T-cell (primary cell): ENCODE results near the gene UBR3. TPM values are rescaled to one million over a fixed set of nuclear protein-coding genes. Genes with fewer than 3 reads are reported as not detected.
"Not testable (repeated sequence)": the region's sequence is repeated elsewhere in the genome, so short reads cannot be mapped to it uniquely, and the experiment has no call there.

ENCODE experiments used
- ATAC-seq, 4 experiments: fragments of 200-7000 bp in 3 of 4; fragments of 150-1000 bp in 1 of 4; cut with Tn5 transposase; replicated peaks in 1 of 4; 1 replicate in 3 of 4; 2 replicates in 1 of 4; pipeline ENCODE4 v1.10.0; 2021; ENCODE audit warnings: moderate library complexity in 3 of 4, mild to moderate bottlenecking in 2 of 4, moderate number of reproducible peaks in 1 of 4
- CTCF ChIA-PET, 2 donors: fragments of 300-600 bp; sonication (Branson Sonifier 250); formaldehyde crosslinking; loops; one replicate each; lab custom pipeline; 2022; ENCODE audit warnings: antibody characterized with exemption in 2 of 2; lab: Charles Lee
- POLR2A ChIA-PET, 2 donors: fragments of 300-600 bp; sonication (Branson Sonifier 250); formaldehyde crosslinking; loops; one replicate each; lab custom pipeline; 2022; ENCODE audit warnings: antibody characterized with exemption in 2 of 2; lab: Charles Lee
- DNase-seq, 35 experiments: peaks; one replicate each; pipeline versions ENCODE4 v3.0.0 to v3.0.0-alpha.2; 2013 to 2023
- H3K27ac ChIP-seq: one replicate; pipeline ENCODE4 v1.5.1; 2013; ENCODE audit warnings: low read length
- H3K27me3 ChIP-seq, 2 experiments: replicated peaks in 1 of 2; 1 replicate in 1 of 2; 2 replicates in 1 of 2; pipeline versions ENCODE4 v1.6.1 to v1.7.0; 2013; ENCODE audit warnings: low read length in 1 of 2, mixed read lengths in 1 of 2; ENCODE audit not compliant: control insufficient read depth in 2 of 2, insufficient read depth in 2 of 2; ENCODE audit errors: extremely low read depth in 1 of 2
- H3K36me3 ChIP-seq, 2 donors: 1 replicate in 1 of 2; 2 replicates in 1 of 2; pipeline versions ENCODE4 v1.6.1 to v1.7.0; 2013; ENCODE audit warnings: low read length in 1 of 2; ENCODE audit not compliant: control insufficient read depth in 2 of 2, insufficient read depth in 1 of 2; ENCODE audit errors: extremely low read depth in 1 of 2
- H3K4me1 ChIP-seq, 2 experiments: 1 replicate in 1 of 2; 2 replicates in 1 of 2; pipeline versions ENCODE4 v1.6.1 to v1.7.0; 2013; ENCODE audit warnings: low read length in 2 of 2, mixed read lengths in 1 of 2; ENCODE audit not compliant: insufficient read depth in 2 of 2, control insufficient read depth in 1 of 2; ENCODE audit errors: extremely low read depth in 1 of 2
- H3K4me3 ChIP-seq, 2 donors: 1 replicate in 1 of 2; 2 replicates in 1 of 2; pipeline versions ENCODE4 v1.5.1 to v1.7.0; 2013; ENCODE audit warnings: mild to moderate bottlenecking in 2 of 2, low read length in 1 of 2, moderate library complexity in 1 of 2; ENCODE audit not compliant: control insufficient read depth in 1 of 2; ENCODE audit errors: extremely low read depth in 1 of 2
- H3K9me3 ChIP-seq: 2 replicates; pipeline ENCODE4 v1.7.0; 2013
- H3K27ac Mint-ChIP-seq, 2 donors: one replicate each; pipeline ENCODE4 v1.8.0; 2020 to 2021; ENCODE audit warnings: mild to moderate bottlenecking in 2 of 2, mixed read lengths in 2 of 2
- H3K27me3 Mint-ChIP-seq, 2 donors: one replicate each; pipeline ENCODE4 v1.8.0; 2021 to 2022; ENCODE audit warnings: mixed read lengths in 2 of 2
- H3K36me3 Mint-ChIP-seq: one replicate; pipeline ENCODE4 v1.8.0; 2021; ENCODE audit warnings: mixed read lengths
- H3K4me1 Mint-ChIP-seq, 3 donors: one replicate each; pipeline ENCODE4 v1.8.0; 2020 to 2022; ENCODE audit warnings: mixed read lengths in 3 of 3, mild to moderate bottlenecking in 1 of 3
- H3K4me3 Mint-ChIP-seq, 3 donors: one replicate each; pipeline ENCODE4 v1.8.0; 2020 to 2022; ENCODE audit warnings: mild to moderate bottlenecking in 3 of 3, mixed read lengths in 3 of 3, moderate library complexity in 3 of 3
- H3K9me3 Mint-ChIP-seq, 3 donors: one replicate each; pipeline ENCODE4 v1.8.0; 2020 to 2022; ENCODE audit warnings: mixed read lengths in 3 of 3
- WGBS: methylation state at CpG from one replicate; pipeline ENCODE4 v1.1.5; 2013; ENCODE audit warnings: missing lambda C conversion rate; ENCODE audit not compliant: insufficient coverage; 5-methylcytosine and 5-hydroxymethylcytosine counted together
- total RNA-seq, 35 experiments: library from RNA in 6 of 35; stranded (reverse) in 6 of 35; fragments of 120-200 nt in 1 of 35; gene quantifications; one replicate each; pipeline versions ENCODE4 v1.2.1 to v1.2.4 and lab custom pipeline; 2013 to 2026

Gene UBR3
- total RNA-seq, 5 donors from 2014 or later (not counting 1 experiment from before 2014, with no cell fraction given), result 28.6 to 49.9 (median 31.3) TPM

DNA sequence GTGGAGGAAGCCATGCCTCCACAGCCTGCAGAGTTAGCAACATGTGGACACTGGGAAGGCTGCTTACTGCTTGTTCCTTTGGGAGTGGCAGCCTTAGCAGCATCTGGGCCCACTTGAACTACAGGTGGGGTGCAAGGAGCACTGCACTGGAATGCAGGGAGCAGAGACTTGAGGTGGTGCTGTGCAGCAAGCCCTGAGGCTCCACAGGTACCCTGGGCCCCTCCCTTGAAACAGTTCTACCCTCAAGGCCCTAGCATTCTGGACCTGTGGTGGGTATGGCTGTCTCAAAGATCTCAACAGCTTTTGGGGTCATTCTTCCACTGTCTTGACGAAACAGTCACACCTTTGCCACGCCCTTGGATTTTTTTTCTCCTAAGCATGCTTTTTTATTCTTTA lies 13.5 kb downstream of the UBR3 start:
- Mint-ChIP-seq H3K27ac (no peak overlapping the region), H3K4me1 (peaks cover 60 to 67% (median 60%) of the 10 kb centered on the region in 3 donors)

DNA sequence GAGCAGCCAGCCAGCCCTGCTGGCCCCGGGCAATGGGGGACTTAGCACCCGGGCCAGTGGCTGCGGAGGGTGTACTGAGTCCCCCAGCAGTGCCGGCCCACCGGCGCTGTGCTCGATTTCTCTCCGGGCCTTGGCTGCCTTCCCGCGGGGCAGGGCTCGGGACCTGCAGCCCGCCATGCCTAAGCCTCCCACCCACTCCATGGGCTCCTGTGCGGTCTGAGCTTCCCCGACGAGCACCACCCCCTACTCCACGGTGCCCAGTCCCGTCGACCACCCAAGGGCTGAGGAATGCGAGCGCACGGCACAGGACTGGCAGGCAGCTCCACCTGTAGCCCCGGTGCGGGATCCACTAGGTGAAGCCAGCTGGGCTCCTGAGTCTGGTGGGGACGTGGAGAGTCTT lies 14.4 kb downstream of the UBR3 start:
- DNase-seq, H3K4me3 Mint-ChIP-seq, H3K27me3 ChIP-seq, H3K4me3 ChIP-seq, H3K27me3 Mint-ChIP-seq, H3K27ac ChIP-seq, H3K36me3 ChIP-seq, H3K9me3 Mint-ChIP-seq, H3K27ac Mint-ChIP-seq, H3K4me1 ChIP-seq, H3K9me3 ChIP-seq, POLR2A ChIA-PET, ATAC-seq: not testable (repeated sequence)
- peaks cover 61 to 69% (median 66%) of the 10 kb centered on the region in 3 donors for H3K4me1 Mint-ChIP-seq
- 97% methylated on average over 6 of the region's 24 CpGs for WGBS
- CTCF ChIA-PET, result interaction anchor here in 1 of 2 donors (0.8 kb wide), 1 partner anchor 38 kb away, joined by 3 read pairs; no protein-coding TSS in a partner anchor
- peaks cover 25% of the 10 kb centered on the region for H3K36me3 Mint-ChIP-seq

More for the DNA sequence above, 13.5 kb downstream of the UBR3 start:
- no peaks in the 10 kb centered on the region for H3K9me3 Mint-ChIP-seq
- no peak overlapping the region for H3K4me3 Mint-ChIP-seq
- no CpG with 5 or more reads among the region's 2 CpGs for WGBS
- H3K4me1 ChIP-seq, result peaks cover 0 to 4% of the 10 kb centered on the region in 2 experiments
- H3K36me3 Mint-ChIP-seq, result peaks cover 20% of the 10 kb centered on the region
- ATAC-seq (no peak), DNase-seq (no peak)
- ChIA-PET CTCF (no interaction called here), POLR2A (no interaction called here)
- no peak overlapping the region for H3K4me3 ChIP-seq
- no peaks in the 10 kb centered on the region for H3K27me3 ChIP-seq
- H3K9me3 ChIP-seq, result no peaks in the 10 kb centered on the region
- H3K27ac ChIP-seq, result no peak overlapping the region
- H3K36me3 ChIP-seq, result no peaks in the 10 kb centered on the region
- no peaks in the 10 kb centered on the region for H3K27me3 Mint-ChIP-seq

DNA sequence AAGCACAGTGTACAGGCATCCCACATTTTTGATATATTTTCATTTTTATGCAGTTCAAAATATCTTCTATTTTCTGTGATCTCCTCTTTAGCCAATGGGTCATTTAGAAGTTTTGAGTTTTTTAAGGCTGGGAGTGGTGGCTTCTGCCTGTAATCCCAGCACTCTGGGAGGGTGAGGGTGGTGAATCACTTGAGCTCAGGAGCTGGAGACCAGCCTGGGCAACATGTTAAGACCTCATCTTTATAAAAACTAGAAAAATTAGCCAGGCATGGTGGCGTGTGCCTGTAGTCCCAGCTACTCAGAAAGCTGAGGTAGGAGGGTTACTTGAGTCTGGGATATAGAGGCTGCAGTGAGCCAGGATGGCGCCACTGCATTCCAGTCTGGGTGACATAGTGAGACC lies 17.8 kb downstream of the UBR3 start:
- no peak overlapping the region for H3K4me3 ChIP-seq
- WGBS, result no CpG with 5 or more reads among the region's 2 CpGs
- Mint-ChIP-seq H3K27ac (no peak overlapping the region), H3K4me1 (peaks cover 60 to 68% (median 63%) of the 10 kb centered on the region in 3 donors), H3K9me3 (no peaks in the 10 kb centered on the region), H3K4me3 (no peak overlapping the region), H3K27me3 (no peaks in the 10 kb centered on the region), H3K36me3 (peaks cover 37% of the 10 kb centered on the region)
- H3K36me3 ChIP-seq, result no peaks in the 10 kb centered on the region
- ChIA-PET POLR2A (interaction anchor here in 1 of 2 donors (0.6 kb wide), 1 partner anchor 54 kb away, joined by 5 read pairs; no protein-coding TSS in a partner anchor), CTCF (interaction anchor here in 1 of 2 donors (0.6 kb wide), 1 partner anchor 9 kb away, joined by 3 read pairs; no protein-coding TSS in a partner anchor)
- H3K27ac ChIP-seq, result no peak overlapping the region
- H3K9me3 ChIP-seq, result no peaks in the 10 kb centered on the region
- no peaks in the 10 kb centered on the region for H3K27me3 ChIP-seq
- DNase-seq (no peak), ATAC-seq (no peak)
- H3K4me1 ChIP-seq, result peaks cover 0 to 9% of the 10 kb centered on the region in 2 experiments

DNA sequence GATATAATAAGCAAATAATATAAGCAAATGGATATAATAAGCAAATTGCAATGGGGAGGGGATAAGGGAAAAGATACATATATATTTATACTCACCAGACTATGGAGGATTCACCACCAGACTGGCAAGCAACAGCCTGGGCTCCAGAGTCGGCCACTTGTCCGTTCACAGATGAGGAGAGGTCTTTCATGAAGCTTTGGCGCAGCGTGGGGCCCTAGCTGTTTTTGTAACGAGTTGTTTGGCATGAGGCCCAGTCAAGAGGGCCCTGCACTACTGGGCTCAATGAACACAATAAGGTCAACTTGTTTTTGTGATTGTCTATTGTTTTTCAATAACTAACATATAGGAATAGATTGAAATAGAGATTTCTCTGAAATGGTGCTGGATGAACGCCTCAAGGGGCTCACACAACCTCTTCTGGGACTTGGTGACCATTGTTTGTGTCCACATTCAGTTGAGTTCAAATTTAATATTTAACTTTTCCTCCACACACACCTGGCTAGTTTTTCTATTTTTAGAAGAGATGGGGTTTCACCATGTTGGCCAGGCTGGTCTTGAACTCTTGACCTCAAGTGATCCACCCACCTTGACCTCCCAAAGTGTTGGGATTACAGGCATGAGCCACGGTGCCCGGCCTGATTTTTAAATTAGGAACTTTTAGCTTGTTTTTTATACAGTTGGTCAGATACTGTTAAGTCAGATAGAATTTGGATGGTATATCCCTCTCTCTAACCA lies 21.9 kb downstream of the UBR3 start:
- WGBS, result 94% methylated on average over 3 of the region's 8 CpGs
- H3K36me3 ChIP-seq, DNase-seq, H3K27ac Mint-ChIP-seq, ATAC-seq, H3K9me3 ChIP-seq, H3K4me3 ChIP-seq, H3K27me3 Mint-ChIP-seq, POLR2A ChIA-PET, H3K4me1 ChIP-seq, H3K27me3 ChIP-seq, H3K4me3 Mint-ChIP-seq, H3K27ac ChIP-seq, H3K9me3 Mint-ChIP-seq: not testable (repeated sequence)
- peaks cover 39% of the 10 kb centered on the region for H3K36me3 Mint-ChIP-seq
- CTCF ChIA-PET, result interaction anchor here in 1 of 2 donors (0.6 kb wide), 1 partner anchor 1829 kb away, joined by 3 read pairs; no protein-coding TSS in a partner anchor
- peaks cover 60 to 64% (median 60%) of the 10 kb centered on the region in 3 donors for H3K4me1 Mint-ChIP-seq

DNA sequence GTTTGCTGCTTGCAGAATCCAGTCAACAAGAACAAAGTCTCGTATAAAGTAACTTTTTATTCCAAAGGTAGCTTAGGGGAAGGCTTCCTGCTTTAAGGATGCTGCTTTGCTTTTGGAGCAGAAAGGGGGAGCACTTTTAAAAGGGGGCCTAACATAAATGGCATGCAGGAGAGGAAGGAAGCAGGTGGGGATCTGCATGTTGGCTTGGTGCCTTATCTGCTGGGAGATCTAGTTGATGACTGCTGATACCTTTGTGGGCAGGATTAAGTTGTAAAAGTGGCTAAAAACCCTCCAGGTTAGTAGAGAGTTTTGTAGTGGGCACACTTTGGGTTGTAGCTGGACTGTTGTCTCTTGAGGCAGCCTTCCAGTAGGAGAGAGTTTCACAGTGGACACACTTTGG lies 22.5 kb downstream of the UBR3 start:
- H3K9me3 ChIP-seq, result no peaks in the 10 kb centered on the region
- ChIA-PET POLR2A (no interaction called here), CTCF (no interaction called here)
- Mint-ChIP-seq H3K27me3 (no peaks in the 10 kb centered on the region), H3K36me3 (peaks cover 36% of the 10 kb centered on the region), H3K4me3 (no peak overlapping the region), H3K4me1 (peaks cover 55 to 58% (median 56%) of the 10 kb centered on the region in 3 donors), H3K27ac (peak overlapping the region in 1 of 2 donors; percentile 48), H3K9me3 (no peaks in the 10 kb centered on the region)
- DNase-seq (no peak), ATAC-seq (no peak)
- H3K36me3 ChIP-seq, result no peaks in the 10 kb centered on the region
- no peak overlapping the region for H3K27ac ChIP-seq
- peaks cover 0 to 4% of the 10 kb centered on the region in 2 experiments for H3K4me1 ChIP-seq
- H3K4me3 ChIP-seq, result no peak overlapping the region
- H3K27me3 ChIP-seq, result no peaks in the 10 kb centered on the region
- WGBS, result 100% methylated on average over 1 of the region's 1 CpG

DNA sequence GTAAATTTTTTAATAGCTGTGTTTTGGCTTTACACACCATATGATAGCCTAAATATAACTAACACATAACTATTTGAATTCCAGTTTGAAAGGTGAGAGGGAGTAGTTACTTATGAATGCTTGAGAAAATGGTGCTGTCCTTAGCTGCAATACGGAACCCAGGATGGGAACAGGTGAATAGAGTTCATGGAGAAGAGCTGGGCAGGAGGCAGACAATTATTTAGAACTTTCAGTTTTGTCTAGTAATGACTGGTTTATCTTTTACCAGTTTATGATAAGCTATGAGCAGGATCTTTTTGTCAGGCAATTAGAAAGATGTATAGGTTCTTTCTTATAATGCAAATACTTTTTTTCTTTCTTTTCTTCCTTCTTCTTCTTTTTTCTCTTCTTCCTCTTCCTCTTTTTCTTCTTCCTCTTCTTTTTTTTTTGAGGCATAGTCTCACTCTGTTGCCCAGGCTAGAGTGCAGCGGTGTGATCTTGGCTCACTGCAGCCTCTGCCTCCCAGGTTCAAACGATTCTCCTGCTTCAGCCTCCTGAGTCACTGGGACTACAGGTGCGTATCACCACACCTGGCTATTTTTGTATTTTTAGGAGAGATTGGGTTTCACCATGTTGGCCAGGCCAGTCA lies 25.9 kb downstream of the UBR3 start:
- H3K27ac Mint-ChIP-seq, result no peak overlapping the region
- Histone ChIP-seq H3K36me3 (no peaks in the 10 kb centered on the region), H3K27ac (no peak overlapping the region), H3K9me3 (no peaks in the 10 kb centered on the region), H3K4me3 (no peak overlapping the region), H3K27me3 (no peaks in the 10 kb centered on the region), H3K4me1 (peaks cover 0 to 4% of the 10 kb centered on the region in 2 experiments)
- ChIA-PET CTCF (interaction anchor here in 1 of 2 donors (0.7 to 1.0 kb wide), 2 partner anchors 25 to 1142 kb away, joined by 3 read pairs; no protein-coding TSS in a partner anchor), POLR2A (interaction anchor here in 1 of 2 donors (0.5 kb wide), 1 partner anchor 556 kb away, joined by 4 read pairs; no protein-coding TSS in a partner anchor)
- H3K36me3 Mint-ChIP-seq, result peaks cover 34% of the 10 kb centered on the region
- H3K9me3 Mint-ChIP-seq, result no peaks in the 10 kb centered on the region
- H3K4me1 Mint-ChIP-seq, result peaks cover 32 to 38% (median 32%) of the 10 kb centered on the region in 3 donors
- ATAC-seq (no peak), DNase-seq (no peak)
- H3K27me3 Mint-ChIP-seq, result no peaks in the 10 kb centered on the region
- 100% methylated on average over 1 of the region's 4 CpGs for WGBS
- no peak overlapping the region for H3K4me3 Mint-ChIP-seq
